Fibroblast of skin of abdomen (primary cell): ENCODE data around the gene PAEP.
"Not testable (repeated sequence)": the region's sequence is repeated elsewhere in the genome, so short reads cannot be mapped to it uniquely, and the experiment has no call there.

Source experiments
- DNase-seq: peaks from one replicate; pipeline ENCODE4 v3.0.0-alpha.2; 2013

PAEP gene

DNA sequence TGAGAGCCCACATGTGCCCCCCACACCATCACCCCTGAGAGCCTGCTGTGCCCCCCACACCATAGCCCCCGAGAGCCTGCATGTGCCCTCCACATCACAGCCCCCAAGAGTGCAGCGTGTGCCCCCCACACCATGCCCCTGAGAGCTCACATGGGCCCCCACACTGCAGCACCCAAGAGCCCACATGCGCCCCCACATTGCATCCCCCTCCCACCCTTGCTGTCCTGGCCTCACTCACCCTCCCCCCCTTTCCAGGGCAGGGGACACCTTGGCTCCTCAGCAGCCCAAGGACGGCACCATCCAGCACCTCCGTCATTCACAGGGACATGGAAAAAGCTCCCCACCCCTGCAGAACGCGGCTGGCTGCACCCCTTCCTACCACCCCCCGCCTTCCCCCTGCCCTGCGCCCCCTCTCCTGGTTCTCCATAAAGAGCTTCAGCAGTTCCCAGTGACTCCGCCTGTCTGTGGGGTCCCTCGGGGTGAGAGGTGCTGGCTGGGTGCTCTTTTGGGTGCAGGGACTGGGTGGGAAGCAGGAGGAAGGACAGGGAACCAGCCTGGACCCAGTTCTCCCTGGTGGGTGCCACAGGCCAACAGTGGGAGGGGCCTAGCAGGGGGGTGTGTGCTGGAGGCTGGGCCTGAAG, 35.3 kb upstream of the PAEP start:
- DNase-seq: no peak

DNA sequence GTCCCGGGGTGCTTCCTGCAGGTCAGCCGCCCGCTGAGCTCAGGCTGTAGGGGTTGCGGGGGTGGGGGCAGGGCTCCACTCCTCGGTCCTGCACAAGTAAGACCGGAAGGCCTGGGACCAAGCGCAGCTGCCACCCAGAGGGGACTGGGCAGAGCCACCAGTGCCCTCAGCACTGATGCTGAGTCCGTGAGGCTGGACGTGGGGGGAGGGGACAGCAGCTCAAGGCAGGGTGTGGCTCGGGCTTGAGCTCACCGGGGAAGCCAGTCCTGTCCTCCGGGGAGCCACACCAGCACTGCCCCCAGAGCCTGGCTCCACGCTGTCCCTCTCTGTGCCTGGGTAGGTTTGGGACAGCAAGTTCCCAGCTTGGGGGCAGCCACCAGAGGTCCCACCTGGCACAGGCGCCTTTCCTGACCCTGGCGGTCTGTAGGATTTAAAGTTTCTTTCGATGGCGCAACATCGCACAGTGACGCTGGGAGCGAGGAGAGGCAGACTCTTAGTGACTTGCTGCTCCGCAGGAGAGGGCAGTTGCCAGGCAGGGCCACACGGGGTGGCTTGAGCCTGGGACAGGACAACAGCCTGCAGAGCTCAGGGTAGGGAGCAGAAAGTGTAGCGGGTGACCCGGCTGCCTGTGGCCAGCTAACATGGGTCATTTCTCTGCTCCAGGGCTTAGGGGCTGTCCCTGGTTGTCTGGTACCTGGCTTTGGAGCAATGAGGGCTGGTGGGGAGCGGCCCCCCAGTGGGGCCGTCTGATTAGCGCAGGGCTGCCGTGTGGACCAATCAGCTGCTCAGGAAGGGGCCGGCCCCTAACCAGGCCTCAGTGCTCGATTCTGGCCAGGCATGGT, 34.6 kb upstream of the PAEP start:
- no peak for DNase-seq

DNA sequence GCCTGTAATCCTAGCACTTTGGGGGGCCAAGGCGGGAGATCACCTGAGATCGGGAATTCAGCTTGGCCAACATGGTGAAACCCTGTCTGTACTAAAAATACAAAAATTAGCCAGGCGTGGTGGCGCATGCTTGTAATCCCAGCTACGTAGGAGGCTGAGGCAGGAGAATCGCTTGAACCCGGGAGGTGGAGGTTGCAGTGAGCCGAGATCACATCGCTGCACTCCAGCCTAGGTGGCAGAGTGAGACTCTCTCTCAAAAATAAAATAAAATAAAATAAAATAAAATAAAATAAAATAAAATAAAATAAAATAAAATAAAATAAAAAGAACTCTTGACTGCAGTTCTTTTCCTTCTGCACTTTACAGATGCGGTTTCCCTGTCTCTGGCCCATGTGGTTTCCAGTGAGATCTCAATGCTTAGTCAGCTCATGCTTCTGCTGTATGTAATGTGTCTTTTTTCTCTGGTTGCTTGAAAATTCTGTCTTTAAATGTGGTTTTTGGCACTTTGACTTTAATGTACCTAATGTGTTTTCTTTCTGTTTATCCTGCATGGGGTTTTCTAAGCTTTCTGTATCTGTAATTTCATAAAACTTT, 32.6 kb upstream of the PAEP start:
- peak; percentile 26 for DNase-seq

DNA sequence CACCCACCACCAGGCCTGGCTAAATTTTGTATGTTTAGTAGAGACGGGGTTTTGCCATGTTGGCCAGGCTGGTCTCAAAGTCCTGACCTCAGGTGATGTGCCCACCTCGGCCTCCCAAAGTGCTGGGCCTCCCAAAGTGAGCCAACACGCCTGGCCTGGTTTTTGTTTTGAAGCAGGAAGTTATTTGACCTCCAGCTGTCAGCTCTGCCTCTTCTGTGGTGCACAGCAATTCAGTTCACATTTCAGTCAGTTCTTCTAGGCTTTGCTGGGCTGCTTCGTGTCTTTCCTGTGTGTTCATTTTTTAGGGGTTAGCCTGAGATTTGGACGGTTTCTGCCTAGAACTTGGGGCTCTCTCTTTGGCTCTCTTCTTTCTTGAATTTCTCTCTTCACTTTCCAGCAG, 31.4 kb upstream of the PAEP start:
- no peak for DNase-seq

DNA sequence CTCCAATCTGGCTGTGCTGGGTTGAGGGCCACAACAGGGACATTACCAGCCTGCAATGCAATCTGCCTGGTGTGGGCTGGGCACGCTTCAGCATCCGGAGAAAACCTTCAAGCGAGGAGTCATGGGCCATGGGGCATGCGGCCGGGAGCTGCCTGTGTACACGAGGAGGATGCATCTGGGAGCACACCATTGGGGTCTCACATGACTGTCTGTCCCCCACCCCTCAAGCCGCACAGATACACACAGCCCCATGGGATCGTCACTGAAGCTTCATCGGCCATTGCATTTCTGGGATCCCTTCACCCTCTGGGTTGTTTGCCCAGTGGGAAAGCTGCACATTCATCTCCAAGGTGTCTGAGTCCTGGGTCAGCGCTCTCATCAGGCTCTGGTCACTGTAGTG, 30.5 kb upstream of the PAEP start:
- no peak for DNase-seq

DNA sequence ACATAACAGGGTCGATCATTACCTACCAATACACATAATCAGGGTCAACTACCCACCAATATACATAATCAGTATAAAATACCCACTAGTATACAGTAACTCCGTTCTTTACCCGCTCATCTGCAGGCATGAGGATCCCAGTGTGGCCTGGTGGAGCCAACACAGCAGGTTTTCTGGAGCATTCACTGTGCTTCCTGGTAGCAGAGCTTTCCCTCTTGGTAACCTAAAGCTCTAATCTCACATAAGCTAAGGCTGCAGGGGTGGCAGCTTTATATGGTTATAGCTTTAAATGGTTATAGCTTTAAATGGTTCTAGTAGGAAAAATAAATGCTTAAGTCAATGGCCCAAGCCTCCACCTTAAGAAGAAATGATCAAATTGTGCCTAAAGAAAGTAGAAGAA, 28.4 kb upstream of the PAEP start:
- DNase-seq: no peak

DNA sequence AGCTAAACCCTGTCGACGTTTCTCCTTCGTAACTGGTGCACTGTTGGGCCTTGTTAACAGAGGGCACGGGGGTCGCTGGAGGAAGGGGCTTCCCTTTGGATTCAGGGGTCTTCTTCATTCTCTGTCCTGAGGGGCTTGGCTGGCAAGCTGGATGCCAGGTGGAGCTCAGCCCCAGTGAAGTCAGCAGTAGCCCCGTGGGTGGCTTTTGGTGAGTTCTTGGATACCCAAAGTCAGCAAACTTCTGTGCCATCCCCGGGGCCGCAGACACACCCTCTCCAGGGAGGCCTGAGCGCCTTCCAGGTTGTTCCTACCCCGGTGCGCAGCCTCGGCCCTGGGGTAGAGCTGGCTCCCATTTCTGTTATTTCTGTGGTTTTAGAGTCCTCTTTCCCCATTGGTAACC, 27.9 kb upstream of the PAEP start:
- DNase-seq: no peak

DNA sequence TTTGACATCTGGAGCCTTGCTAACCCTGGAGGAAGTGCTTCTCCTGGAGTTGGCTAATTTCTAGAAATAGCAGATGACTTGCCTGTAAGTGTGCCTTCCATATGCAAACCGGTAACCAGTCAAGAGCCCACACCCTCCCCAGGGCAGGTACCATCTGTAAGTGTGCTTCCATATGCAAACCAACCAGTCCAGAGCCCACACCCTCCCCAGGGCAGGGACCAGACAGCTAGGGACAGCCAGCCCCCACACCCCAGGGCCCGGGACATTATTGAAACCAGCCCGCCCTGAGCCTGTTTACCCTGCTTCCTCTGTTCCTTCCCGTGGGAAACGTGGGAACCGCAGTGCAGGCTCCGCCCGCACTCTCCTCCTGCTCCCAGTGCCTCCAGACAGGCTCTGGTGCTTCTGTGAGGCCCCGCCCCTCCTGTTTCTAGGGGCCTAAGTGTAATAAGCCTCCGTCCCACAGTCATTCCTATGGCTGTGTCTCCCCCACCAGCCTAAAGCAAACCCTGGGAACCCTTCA, 27.3 kb upstream of the PAEP start:
- DNase-seq: not testable (repeated sequence)

DNA sequence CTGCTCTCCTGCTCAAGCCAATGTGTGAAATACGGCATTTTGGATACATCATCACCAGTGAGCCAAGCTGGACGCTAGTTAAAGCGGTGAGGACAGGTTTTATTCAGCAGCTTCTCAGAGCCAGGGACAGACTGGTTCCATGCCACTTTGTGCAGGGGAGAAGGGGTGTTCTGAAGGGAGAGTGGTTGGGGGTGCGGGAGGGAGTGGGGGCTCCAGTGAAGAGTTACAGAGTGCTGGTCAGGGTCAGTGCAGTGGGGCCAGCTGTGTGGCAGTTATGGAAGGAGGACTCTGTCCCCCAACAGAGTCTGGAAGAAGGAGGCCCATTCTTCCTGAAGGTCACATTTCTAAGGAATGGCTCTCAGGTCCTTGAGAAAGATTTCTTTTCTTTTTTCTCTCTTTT, 26.7 kb upstream of the PAEP start:
- DNase-seq: not testable (repeated sequence)

DNA sequence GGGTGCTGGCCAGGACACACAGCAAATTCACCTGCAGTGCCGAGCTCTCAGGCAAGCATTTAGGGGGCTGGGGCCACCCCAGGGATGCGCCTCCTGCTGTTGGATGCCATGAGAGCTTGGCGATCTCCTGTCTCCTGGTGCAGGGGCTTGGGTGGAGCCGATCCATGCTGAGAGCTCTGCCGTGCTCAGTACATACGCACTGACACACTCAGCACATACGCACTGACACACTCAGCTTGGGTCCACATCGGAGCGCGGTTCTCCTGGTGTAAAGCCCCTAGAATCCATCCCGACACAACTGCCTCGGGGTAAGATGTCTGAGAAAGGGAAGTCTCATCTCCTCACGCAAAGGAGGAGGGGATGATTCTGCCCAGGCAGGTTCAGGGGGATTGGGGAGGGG, 25.9 kb upstream of the PAEP start:
- not testable (repeated sequence) for DNase-seq

DNA sequence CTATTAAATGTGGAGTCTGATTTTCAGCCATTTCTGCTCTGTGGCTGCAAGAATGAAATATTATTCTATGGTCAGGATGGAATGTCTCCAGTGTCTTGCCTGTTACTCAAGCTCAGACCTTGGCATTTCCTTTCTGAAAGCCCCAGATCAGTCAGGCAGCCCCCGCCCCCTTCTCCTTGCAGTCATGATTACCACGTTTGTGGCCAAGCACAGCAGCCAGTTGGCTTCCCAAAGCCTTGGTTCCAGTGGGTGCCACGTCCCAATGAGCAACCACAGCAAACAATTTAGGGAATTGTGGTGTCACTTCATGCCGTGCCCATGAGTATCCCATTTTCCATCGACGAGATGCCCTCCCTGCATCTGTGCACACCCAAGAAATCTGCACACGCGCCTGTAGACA, 25.3 kb upstream of the PAEP start:
- peak; percentile 79 for DNase-seq

DNA sequence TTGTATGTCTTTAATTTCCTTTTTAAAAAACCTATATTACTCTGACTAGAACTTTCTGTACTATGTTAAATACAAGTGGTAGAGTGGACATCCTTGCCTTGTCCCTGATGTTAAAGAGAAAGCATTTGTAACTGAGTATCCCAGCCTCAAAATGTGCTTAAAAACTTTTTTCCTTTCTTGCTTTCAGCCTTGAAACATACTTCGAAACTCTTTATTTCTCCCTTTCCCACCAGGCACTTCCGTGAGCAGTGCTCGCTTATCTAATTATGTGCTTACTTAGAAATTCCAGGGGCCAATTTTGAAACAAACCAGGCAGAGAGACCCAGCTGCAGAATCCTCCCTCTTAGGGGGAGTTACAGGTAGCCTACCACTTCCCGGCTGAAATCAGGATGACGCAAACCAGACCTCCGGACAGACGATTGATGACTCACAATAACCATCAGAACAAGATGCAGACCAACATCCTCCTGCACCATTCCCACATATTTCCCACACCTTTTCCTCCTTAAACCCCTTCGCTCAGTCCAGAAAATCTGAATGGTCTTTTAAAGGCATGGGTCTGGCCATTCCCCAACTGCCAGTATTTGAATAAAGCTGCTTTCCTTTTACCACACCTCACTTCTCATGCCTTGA, 18.2 kb upstream of the PAEP start:
- DNase-seq: peak; percentile 34

DNA sequence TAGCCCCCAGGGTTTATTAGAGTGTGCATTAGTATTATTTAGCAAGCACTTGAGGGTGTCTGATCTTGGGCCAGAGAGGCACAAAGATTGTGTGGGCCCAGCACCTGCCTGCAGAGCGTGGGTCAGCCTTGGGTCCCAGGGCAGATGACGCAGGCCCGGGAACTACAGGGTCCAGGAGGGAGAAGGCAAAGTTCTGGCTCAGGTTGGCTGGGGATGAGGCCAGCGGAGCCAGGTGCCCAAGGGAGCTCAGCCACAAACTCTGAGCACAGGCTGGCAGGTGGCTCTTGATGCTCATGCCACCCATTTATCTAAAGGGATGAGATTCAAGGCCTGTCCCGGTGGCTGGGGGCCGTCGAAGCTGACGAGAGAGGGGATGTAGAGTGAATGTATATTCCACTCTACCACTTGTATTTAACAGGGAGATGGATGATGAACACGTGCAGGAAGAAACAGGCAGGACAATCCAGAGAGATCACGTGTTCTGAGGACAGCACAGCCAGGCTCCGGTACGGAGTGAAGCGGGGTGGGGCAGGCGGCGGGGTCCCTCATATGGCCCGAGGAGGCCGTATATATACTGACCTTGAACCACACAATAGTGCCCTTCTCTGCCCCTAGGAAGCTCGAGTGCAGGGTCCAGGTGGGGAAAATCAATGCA, 16.4 kb upstream of the PAEP start:
- no peak for DNase-seq

DNA sequence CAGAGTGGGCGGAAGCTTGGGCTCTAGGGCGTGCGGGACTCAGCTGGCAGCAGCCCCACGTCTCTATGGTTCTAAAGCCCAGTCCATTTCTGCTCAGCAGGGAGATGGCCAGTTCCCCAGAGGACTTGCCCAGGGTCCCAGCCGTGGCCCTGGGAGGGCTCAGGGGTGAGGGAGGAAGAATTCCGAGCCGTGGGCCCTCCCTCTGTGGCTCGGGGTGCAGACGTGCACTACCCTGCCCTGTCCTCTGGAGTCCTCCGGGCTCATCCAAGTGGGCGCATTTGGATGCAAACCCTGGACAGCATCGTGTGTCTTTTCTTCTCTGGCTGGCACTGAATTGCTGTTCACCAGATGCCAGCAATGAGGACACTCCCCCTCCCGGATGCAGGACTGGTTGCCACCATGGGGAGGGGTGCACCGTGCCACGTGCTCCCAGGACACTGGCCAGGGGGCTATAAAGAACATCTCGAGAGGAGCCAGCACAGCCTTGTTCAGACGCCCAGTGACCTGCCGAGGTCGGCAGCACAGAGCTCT, 15.8 kb upstream of the PAEP start, which contains the start of gene OBP2A:
TSS of gene OBP2A (plus strand) at position 481 of the 531 bp plus-strand sequence. CDS start 55 bp downstream, outside the sequence.
- DNase-seq: not testable (repeated sequence)

DNA sequence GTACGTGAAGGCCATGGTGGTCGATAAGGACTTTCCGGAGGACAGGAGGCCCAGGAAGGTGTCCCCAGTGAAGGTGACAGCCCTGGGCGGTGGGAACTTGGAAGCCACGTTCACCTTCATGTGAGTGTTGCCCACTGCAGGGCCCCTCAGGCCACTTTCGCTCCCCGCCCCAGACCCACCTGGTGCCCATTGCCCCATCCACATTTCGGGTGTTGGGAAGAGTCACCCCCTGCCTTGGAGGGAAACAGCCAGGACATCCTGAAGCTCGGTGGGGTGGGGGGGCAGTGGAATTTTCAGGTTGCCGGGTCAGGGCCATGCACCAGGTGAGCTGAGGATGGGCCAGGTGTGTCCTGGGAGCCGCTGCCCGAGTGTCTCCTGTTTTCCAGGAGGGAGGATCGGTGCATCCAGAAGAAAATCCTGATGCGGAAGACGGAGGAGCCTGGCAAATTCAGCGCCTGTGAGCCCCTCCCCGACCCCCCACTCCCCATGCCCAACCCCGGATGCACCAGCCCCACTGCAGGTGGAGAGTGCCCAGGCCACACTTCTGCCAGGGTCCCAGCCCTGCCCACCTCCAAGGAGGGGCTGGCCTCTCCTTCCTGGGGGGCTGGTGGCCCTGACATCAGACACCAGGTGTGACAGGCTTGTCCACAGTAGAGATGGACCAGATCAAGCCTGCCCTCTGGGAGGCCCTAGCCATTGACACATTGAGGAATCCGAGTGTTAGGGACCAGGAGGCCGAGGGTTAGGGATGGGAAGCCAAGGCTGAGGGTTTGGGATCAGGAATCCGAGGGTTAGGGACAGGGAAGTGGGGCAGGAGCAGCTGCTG, 14.6 kb upstream of the PAEP start:
- not testable (repeated sequence) for DNase-seq

DNA sequence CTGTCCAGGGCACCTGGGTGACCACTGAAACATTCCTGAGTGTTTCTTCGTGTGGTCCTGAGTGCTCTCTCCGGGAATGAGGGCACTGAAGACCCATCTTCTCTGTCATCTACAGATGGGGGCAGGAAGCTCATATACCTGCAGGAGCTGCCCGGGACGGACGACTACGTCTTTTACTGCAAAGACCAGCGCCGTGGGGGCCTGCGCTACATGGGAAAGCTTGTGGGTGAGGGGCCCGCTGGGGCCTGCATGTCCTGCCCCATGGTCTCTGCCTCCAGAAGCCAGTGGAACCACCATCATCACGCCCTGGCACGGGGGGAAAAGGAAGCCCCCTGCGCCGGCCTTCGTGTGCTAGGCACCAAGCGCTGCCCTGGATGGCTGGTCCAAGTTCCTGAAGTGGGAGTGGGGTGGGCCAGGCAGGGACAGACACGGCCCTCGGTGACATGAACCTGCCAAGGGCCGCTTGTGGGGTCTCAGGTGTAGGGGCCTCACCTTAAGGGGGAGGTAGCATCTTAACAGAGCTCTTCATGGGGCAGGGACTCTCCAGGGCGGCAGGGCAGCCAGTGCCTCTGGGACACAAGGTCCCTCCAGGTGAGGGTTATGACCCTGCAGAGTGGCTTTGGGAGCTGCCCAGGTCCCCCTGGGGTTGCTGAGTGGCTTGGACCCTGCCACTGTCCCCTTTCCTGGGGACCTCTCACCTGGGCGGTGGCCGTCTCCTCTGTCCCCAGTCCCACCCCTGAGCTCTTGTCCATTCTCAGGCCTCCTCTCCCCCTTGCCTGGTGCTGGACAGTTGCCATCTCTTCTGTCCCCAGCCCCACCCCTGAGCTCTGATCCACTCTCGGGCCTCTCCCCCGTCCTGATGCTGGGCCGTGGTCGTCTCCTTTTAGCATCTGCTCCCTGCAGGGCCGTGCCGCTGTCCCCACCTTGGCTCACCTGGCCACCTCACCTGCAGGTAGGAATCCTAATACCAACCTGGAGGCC, 13.5 kb upstream of the PAEP start:
- DNase-seq: no peak

DNA sequence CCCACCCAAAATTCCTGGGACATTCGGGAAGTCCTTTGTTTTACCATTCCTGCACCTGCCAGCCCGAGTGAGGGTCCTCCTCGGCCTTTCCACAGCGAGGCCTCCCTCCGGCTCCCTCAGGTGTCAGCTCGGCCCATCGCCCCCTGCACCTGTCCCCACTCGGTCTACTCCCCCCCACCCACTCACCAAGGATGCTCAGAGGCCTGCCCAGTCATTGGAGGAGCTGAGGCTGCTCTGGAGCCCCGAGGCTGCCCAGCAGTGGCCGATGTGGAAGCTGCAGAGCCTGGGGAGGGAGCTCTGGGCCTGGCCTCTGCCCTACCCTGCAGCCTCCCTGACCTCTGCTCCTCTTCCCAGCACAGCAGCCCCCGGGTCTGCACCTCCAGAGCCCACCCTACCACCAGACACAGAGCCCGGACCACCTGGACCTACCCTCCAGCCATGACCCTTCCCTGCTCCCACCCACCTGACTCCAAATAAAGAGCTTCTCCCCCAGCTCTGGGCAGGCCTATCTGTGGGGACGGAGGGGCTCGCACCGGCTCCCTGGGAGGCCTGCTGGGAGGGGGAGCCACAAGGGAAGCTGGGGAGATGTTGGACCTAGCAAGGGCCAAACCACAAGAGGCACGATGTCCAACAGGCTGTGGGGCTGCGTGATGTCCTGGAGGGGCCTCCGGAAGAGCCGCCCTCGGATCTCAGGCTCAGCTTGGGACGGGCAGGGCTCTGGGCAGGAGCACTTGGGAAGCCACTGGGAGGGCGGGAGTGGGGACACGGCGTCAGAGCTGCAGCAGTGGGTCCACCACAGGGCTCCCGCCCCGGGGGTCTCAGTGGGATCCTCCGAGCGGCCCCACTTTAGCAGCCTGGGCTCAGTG, 11.8 kb upstream of the PAEP start:
- DNase-seq: not testable (repeated sequence)

DNA sequence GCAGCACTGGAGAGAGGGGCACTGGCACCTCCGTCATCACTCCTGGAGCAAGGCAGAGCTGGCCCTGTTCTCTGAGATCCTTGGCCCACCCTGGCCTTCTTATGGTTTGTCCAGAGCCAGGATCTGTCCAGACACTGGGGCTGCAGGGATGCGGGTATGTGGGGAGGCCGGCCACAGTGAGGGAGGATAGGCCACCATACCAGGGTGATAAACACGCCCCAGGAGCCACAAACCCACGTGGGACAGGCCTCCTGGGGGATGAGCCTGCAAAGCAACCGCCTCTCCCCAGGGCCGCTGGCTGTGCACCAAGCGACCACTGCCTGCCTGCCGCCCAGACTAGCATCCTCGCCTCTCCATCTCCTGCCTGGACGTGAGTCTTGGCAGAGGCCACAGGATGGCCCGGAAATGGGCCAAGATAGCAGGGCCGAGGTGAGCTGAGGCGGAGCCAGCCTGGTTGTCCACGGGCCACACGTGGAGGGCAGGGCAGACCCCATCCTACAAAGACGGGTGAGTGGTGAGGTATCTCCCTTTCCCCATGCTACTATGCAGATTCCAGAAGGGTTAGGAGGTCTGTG, 11.1 kb upstream of the PAEP start:
- no peak for DNase-seq

DNA sequence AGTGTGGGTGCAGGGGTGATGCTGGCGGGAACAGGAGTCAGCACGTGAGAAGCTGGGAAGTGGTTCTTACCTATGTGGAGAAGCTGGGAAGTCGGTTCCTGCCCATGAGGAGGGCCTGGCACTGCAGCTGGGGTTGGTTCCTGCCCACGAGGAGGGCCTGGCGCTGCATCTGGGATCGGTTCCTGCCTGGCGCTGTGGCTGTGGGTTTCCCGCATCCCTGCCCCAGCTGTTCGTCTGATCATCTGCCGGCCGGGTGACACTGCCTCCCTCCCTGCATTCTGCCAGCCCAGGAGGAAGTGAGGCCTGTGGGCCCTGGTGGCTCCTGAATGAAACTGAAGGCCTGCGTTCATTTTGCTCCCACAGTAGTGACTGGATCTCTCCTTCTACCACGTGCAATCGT, 10.5 kb upstream of the PAEP start:
- DNase-seq: no peak
